ENCODE results near the gene NADK2.

DNA sequence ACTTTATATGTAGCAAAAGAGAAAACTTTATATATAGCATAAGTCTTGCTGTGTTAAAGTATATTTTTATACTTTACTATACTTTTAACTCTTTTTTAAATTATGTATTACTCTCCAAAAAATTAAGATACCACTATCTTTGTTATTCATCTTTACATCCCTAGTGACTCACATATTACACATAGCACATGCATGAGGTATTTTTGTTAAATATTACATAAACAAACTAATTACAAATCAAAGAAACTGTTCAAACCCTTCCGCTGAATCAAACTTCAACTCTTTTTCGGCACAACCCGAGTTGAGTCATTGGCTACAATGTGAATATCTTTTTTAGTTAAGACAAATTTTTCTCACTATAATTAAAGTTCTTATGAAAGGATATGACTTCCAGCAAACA lies 32.1 kb downstream of the NADK2 start:
- TF ChIP-seq, protein P1, sequence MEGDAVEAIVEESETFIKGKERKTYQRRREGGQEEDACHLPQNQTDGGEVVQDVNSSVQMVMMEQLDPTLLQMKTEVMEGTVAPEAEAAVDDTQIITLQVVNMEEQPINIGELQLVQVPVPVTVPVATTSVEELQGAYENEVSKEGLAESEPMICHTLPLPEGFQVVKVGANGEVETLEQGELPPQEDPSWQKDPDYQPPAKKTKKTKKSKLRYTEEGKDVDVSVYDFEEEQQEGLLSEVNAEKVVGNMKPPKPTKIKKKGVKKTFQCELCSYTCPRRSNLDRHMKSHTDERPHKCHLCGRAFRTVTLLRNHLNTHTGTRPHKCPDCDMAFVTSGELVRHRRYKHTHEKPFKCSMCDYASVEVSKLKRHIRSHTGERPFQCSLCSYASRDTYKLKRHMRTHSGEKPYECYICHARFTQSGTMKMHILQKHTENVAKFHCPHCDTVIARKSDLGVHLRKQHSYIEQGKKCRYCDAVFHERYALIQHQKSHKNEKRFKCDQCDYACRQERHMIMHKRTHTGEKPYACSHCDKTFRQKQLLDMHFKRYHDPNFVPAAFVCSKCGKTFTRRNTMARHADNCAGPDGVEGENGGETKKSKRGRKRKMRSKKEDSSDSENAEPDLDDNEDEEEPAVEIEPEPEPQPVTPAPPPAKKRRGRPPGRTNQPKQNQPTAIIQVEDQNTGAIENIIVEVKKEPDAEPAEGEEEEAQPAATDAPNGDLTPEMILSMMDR (IDR thresholded peaks at IDR 0.05) = no peak
- TF ChIP-seq EP300 (IDR thresholded peaks at IDR 0.05; ENCODE audit: borderline replicate concordance in 1 of 2, low read depth in 1 of 2, low read length in 1 of 2) (no peak), FOXM1 (IDR thresholded peaks at IDR 0.05; ENCODE audit: low read depth) (no peak), POLR2AphosphoS5 (IDR thresholded peaks at IDR 0.05; ENCODE audit: low read depth, low read length) (no peak), SIN3A (IDR thresholded peaks at IDR 0.05; ENCODE audit: borderline replicate concordance, low read depth, low read length) (no peak), MXI1 (IDR thresholded peaks at IDR 0.05; ENCODE audit: low read depth, low read length) (no peak), MAX (IDR thresholded peaks at IDR 0.05; ENCODE audit: low read depth) (no peak), TAF1 (IDR thresholded peaks at IDR 0.05; ENCODE audit: borderline replicate concordance, low read depth, low read length) (no peak), ZBTB33 (IDR thresholded peaks at IDR 0.05; ENCODE audit: borderline replicate concordance, low read depth) (no peak)
